Endodermal cell (in vitro differentiated cells): ENCODE results near the gene EYS. TPM values are rescaled to one million over a fixed set of nuclear protein-coding genes. Genes with fewer than 3 reads are reported as not detected.

Experiments
- DNase-seq: peaks from one replicate; pipeline ENCODE4 v3.0.0-alpha.2; 2017
- H3K27ac ChIP-seq: 2 replicates; pipeline ENCODE4 v1.5.1; 2013; ENCODE audit warnings: mild to moderate bottlenecking, low read depth, low read length, moderate library complexity
- H3K27me3 ChIP-seq: 2 replicates; pipeline ENCODE4 v1.6.1; 2013; ENCODE audit warnings: mild to moderate bottlenecking, low read length, moderate library complexity; ENCODE audit not compliant: insufficient read depth, control insufficient read depth, poor library complexity, severe bottlenecking
- H3K36me3 ChIP-seq: 2 replicates; pipeline ENCODE4 v1.7.0; 2013; ENCODE audit warnings: mild to moderate bottlenecking, low read length, moderate library complexity; ENCODE audit not compliant: control insufficient read depth, insufficient read depth
- H3K4me1 ChIP-seq: one replicate; pipeline ENCODE4 v1.7.0; 2013; ENCODE audit warnings: low read length; ENCODE audit not compliant: control insufficient read depth, insufficient read depth
- H3K4me3 ChIP-seq: 2 replicates; pipeline ENCODE4 v1.5.1; 2013; ENCODE audit warnings: mild to moderate bottlenecking, low read length, moderate library complexity
- H3K9ac ChIP-seq: 2 replicates; pipeline ENCODE4 v1.6.1; 2013; ENCODE audit warnings: mild to moderate bottlenecking, low read length, moderate library complexity; ENCODE audit not compliant: poor library complexity, severe bottlenecking; ENCODE audit errors: extremely low read depth
- H3K9me3 ChIP-seq: 2 replicates; pipeline ENCODE4 v1.6.1; 2013; ENCODE audit warnings: mild to moderate bottlenecking, low read length, moderate library complexity; ENCODE audit not compliant: control insufficient read depth
- H3K27ac Mint-ChIP-seq: 2 replicates; pipeline ENCODE4 v1.8.0; 2020; ENCODE audit warnings: mixed read lengths
- H3K27me3 Mint-ChIP-seq: 2 replicates; pipeline ENCODE4 v1.8.0; 2021; ENCODE audit warnings: mild to moderate bottlenecking, mixed read lengths; ENCODE audit not compliant: insufficient read depth
- H3K36me3 Mint-ChIP-seq: 2 replicates; pipeline ENCODE4 v1.8.0; 2020; ENCODE audit warnings: low read depth, mixed read lengths
- H3K4me1 Mint-ChIP-seq: 2 replicates; pipeline ENCODE4 v1.8.0; 2020; ENCODE audit warnings: mixed read lengths
- H3K4me3 Mint-ChIP-seq: 2 replicates; pipeline ENCODE4 v1.8.0; 2020; ENCODE audit warnings: mild to moderate bottlenecking, moderate library complexity, mixed read lengths
- H3K9me3 Mint-ChIP-seq: 2 replicates; pipeline ENCODE4 v1.8.0; 2020; ENCODE audit warnings: mild to moderate bottlenecking, mixed read lengths
- WGBS, 2 experiments: methylation state at CpG; one replicate each; pipeline versions ENCODE4 v1.1.5 to v1.1.7; 2013; ENCODE audit warnings: missing lambda C conversion rate in 2 of 2, mixed read lengths in 1 of 2; ENCODE audit not compliant: insufficient coverage in 1 of 2, insufficient read length in 1 of 2; 5-methylcytosine and 5-hydroxymethylcytosine counted together
- total RNA-seq, 2 donors: library from RNA; stranded (reverse); fragmentation: NEBNext Ultra II Directional in 1 of 2; extraction: Animal tissue kit (Norgen Biotek cat#: 25700) in 1 of 2; gene quantifications; 2 replicates in 1 of 2; 3 replicates in 1 of 2; pipeline ENCODE4 v1.2.1, GENCODE V29; 2021
- TF ChIP-seq, protein P1 (sequence below): fragments of 200-600 bp; sonication (generic); conservative IDR thresholded peaks from 2 replicates; pipeline ENCODE4 v1.5.0; 2021; ENCODE audit warnings: antibody characterized with exemption, mild to moderate bottlenecking

The EYS gene
- total RNA-seq, 2 donors from 2014 or later, result 0.31 to 0.70 TPM

DNA sequence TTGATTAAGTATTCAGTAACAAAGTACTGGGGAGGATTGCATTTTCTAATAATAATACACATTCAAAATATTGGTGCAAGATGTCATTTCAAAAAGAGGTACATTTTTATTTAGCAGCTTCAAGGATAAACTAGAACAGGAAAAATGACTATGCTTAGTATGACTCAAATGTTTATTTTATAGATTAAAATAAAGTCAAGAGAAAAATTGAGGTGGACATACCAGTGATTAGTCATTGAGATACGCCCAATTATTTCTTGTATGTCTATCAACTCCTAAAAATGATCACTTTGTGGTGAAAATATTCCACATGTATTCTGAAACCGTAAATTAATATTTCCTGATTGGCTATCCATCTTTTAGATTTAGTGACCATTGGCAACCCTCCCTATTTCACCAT lies 1974.7 kb downstream of the EYS start:
- H3K27me3 Mint-ChIP-seq, result no peaks in the 10 kb centered on the region
- Histone ChIP-seq H3K9ac (no peak overlapping the region), H3K27me3 (no peaks in the 10 kb centered on the region), H3K4me1 (no peaks in the 10 kb centered on the region), H3K27ac (no peak overlapping the region), H3K36me3 (no peaks in the 10 kb centered on the region), H3K9me3 (no peaks in the 10 kb centered on the region), H3K4me3 (no peak overlapping the region)
- H3K27ac Mint-ChIP-seq, result no peak overlapping the region
- WGBS, 2 experiments, result 86 to 100% methylated on average over 2 of the region's 2 CpGs
- H3K9me3 Mint-ChIP-seq, result no peaks in the 10 kb centered on the region
- no peaks in the 10 kb centered on the region for H3K36me3 Mint-ChIP-seq
- no peaks in the 10 kb centered on the region for H3K4me1 Mint-ChIP-seq
- TF ChIP-seq, protein P1, sequence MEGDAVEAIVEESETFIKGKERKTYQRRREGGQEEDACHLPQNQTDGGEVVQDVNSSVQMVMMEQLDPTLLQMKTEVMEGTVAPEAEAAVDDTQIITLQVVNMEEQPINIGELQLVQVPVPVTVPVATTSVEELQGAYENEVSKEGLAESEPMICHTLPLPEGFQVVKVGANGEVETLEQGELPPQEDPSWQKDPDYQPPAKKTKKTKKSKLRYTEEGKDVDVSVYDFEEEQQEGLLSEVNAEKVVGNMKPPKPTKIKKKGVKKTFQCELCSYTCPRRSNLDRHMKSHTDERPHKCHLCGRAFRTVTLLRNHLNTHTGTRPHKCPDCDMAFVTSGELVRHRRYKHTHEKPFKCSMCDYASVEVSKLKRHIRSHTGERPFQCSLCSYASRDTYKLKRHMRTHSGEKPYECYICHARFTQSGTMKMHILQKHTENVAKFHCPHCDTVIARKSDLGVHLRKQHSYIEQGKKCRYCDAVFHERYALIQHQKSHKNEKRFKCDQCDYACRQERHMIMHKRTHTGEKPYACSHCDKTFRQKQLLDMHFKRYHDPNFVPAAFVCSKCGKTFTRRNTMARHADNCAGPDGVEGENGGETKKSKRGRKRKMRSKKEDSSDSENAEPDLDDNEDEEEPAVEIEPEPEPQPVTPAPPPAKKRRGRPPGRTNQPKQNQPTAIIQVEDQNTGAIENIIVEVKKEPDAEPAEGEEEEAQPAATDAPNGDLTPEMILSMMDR, result no peak
- H3K4me3 Mint-ChIP-seq, result no peak overlapping the region
- DNase-seq, result no peak

DNA sequence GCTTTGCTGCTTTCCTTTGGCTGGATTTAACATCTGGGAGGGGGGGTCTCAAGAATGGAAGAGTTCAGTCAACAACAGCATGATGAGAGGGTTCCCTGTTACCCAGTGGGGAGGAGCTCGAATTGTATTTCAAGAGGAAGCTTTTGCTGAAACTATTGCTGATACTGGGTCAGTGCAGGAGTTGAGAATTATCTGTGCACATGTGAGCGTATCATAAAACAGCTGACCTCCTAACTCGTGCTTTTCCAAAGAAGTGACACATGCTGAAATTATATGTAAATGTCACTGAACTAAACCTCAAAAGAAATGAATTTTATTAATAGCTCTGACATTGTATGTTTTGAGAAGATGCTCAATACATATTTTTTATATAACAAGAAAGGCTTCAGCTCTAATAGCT lies 1975.1 kb downstream of the EYS start:
- Mint-ChIP-seq H3K27me3 (no peaks in the 10 kb centered on the region), H3K27ac (no peak overlapping the region), H3K4me1 (no peaks in the 10 kb centered on the region), H3K36me3 (no peaks in the 10 kb centered on the region), H3K9me3 (no peaks in the 10 kb centered on the region), H3K4me3 (no peak overlapping the region)
- no peak for DNase-seq
- 67 to 86% methylated on average over 2 to 3 of the region's 3 CpGs for WGBS, 2 experiments
- H3K9me3 ChIP-seq, result no peaks in the 10 kb centered on the region
- H3K4me3 ChIP-seq, result no peak overlapping the region
- TF ChIP-seq, protein P1, result no peak
- no peaks in the 10 kb centered on the region for H3K36me3 ChIP-seq
- no peaks in the 10 kb centered on the region for H3K27me3 ChIP-seq
- no peaks in the 10 kb centered on the region for H3K4me1 ChIP-seq
- H3K27ac ChIP-seq, result no peak overlapping the region
- H3K9ac ChIP-seq, result no peak overlapping the region

DNA sequence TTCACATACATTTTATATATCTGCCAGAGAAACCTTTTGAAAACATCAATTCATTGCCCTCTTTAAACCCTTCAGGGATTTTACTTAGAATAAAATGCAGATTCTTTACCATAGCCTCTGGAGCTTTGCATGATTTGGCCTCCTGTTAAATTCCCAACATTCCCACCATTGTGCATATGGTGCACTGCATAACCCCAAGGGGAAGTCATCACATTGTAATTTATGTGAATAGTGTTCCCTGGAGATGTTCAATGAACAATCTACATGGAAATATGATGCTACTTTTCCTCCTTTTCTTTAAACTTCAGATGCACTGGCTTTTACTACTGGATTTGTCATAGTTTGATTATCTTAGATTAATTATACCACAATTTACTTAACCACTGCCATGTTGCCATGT lies 1976.7 kb downstream of the EYS start:
- no peaks in the 10 kb centered on the region for H3K4me1 ChIP-seq
- Mint-ChIP-seq H3K9me3 (no peaks in the 10 kb centered on the region), H3K4me1 (no peaks in the 10 kb centered on the region), H3K4me3 (no peak overlapping the region), H3K27me3 (no peaks in the 10 kb centered on the region), H3K36me3 (no peaks in the 10 kb centered on the region), H3K27ac (no peak overlapping the region)
- H3K27me3 ChIP-seq, result no peaks in the 10 kb centered on the region
- no peak overlapping the region for H3K9ac ChIP-seq
- H3K36me3 ChIP-seq, result no peaks in the 10 kb centered on the region
- TF ChIP-seq, protein P1, result no peak
- no peak overlapping the region for H3K27ac ChIP-seq
- H3K9me3 ChIP-seq, result no peaks in the 10 kb centered on the region
- no peak for DNase-seq
- no peak overlapping the region for H3K4me3 ChIP-seq
